IMR-90 (cell line): ENCODE data around the gene NSD2. TPM values are rescaled to one million over a fixed set of nuclear protein-coding genes. Genes with fewer than 3 reads are reported as not detected.

ENCODE experiments used
- ATAC-seq: fragments of 200-7000 bp; cut with Tn5 transposase; 2 replicates; pipeline ENCODE4 v1.9.1; 2020; ENCODE audit warnings: low read depth, mild to moderate bottlenecking, moderate library complexity
- BruUV-seq: library from RNA; stranded (reverse); fragments of 400-500 nt; replicated peaks from 2 replicates; lab custom pipeline; 2021; lab: Mats Ljungman, UMichigan
- CTCF ChIA-PET: fragments of 300-600 bp; formaldehyde crosslinking; extraction: SDS; loops from one replicate; lab custom pipeline; 2021; ENCODE audit warnings: antibody characterized with exemption; lab: Yijun Ruan, JAX
- POLR2A ChIA-PET: fragments of 300-600 bp; sonication (Branson Sonifier 250); formaldehyde crosslinking; loops from one replicate; lab custom pipeline; 2022; ENCODE audit warnings: antibody characterized with exemption; ENCODE audit not compliant: unreplicated experiment; lab: Charles Lee
- DNase-seq: peaks from one replicate; pipeline ENCODE4 v3.0.0; 2013
- H2AFZ ChIP-seq: replicated peaks from 2 replicates; pipeline ENCODE3; 2013; ENCODE audit warnings: low read length, mild to moderate bottlenecking; ENCODE audit not compliant: poor library complexity
- H2AK5ac ChIP-seq: 2 replicates; pipeline ENCODE4 v1.6.1; 2013; ENCODE audit warnings: low read depth, low read length, inconsistent platforms
- H2AK9ac ChIP-seq: replicated peaks from 2 replicates; pipeline ENCODE3; 2013; ENCODE audit warnings: mild to moderate bottlenecking, low read depth, low read length, moderate library complexity; ENCODE audit not compliant: poor library complexity
- H2BK120ac ChIP-seq: 2 replicates; pipeline ENCODE4 v1.6.1; 2013; ENCODE audit warnings: low read depth, low read length, inconsistent platforms
- H2BK15ac ChIP-seq: 3 replicates; pipeline ENCODE4 v1.6.1; 2013; ENCODE audit warnings: low read depth, low read length, inconsistent platforms
- H2BK20ac ChIP-seq: 2 replicates; pipeline ENCODE4 v1.6.1; 2013; ENCODE audit warnings: low read depth, mild to moderate bottlenecking, inconsistent platforms, low read length, moderate library complexity
- H2BK5ac ChIP-seq: 2 replicates; pipeline ENCODE4 v1.6.1; 2013; ENCODE audit warnings: mild to moderate bottlenecking, low read depth, low read length, inconsistent platforms; ENCODE audit not compliant: poor library complexity, severe bottlenecking
- H3K14ac ChIP-seq: replicated peaks from 2 replicates; pipeline ENCODE4 v1.6.1; 2013; ENCODE audit warnings: low read depth, low read length, inconsistent platforms
- H3K18ac ChIP-seq: 2 replicates; pipeline ENCODE4 v1.6.1; 2013; ENCODE audit warnings: low read depth, low read length, control low read depth
- H3K23ac ChIP-seq: 2 replicates; pipeline ENCODE4 v1.6.1; 2013; ENCODE audit warnings: low read depth, low read length, inconsistent platforms
- H3K27ac ChIP-seq: 2 replicates; pipeline ENCODE4 v1.5.1; 2013; ENCODE audit warnings: mild to moderate bottlenecking, control low read depth, low read length; ENCODE audit not compliant: insufficient read depth
- H3K27me3 ChIP-seq: 2 replicates; pipeline ENCODE4 v1.6.1; 2013; ENCODE audit warnings: low read length; ENCODE audit not compliant: control insufficient read depth, insufficient read depth
- H3K36me3 ChIP-seq: 2 replicates; pipeline ENCODE4 v1.6.1; 2013; ENCODE audit warnings: low read length, mixed read lengths; ENCODE audit not compliant: control insufficient read depth, insufficient read depth
- H3K4ac ChIP-seq: 2 replicates; pipeline ENCODE4 v1.6.1; 2013; ENCODE audit warnings: low read depth, low read length, inconsistent platforms
- H3K4me1 ChIP-seq: 2 replicates; pipeline ENCODE4 v1.6.1; 2013; ENCODE audit warnings: low read length, mixed read lengths; ENCODE audit not compliant: control insufficient read depth, insufficient read depth
- H3K4me2 ChIP-seq: 2 replicates; pipeline ENCODE4 v1.6.1; 2013; ENCODE audit warnings: low read depth, mild to moderate bottlenecking, control low read depth, low read length, moderate library complexity
- H3K4me3 ChIP-seq: 2 replicates; pipeline ENCODE4 v1.5.1; 2013; ENCODE audit warnings: low read depth, mild to moderate bottlenecking, control low read depth, low read length, moderate library complexity; ENCODE audit not compliant: insufficient read depth
- H3K56ac ChIP-seq: 2 replicates; pipeline ENCODE4 v1.6.1; 2013; ENCODE audit warnings: low read length, inconsistent platforms; ENCODE audit not compliant: insufficient read depth; ENCODE audit errors: extremely low read depth
- H3K79me1 ChIP-seq, 2 experiments: 2 replicates each; pipeline ENCODE4 v1.6.1; 2013; ENCODE audit warnings: low read length in 2 of 2, inconsistent platforms in 1 of 2, low read depth in 1 of 2
- H3K9ac ChIP-seq: 2 replicates; pipeline ENCODE4 v1.6.1; 2013; ENCODE audit warnings: low read depth, low read length, control low read depth
- H3K9me1 ChIP-seq: 2 replicates; pipeline ENCODE4 v1.6.1; 2013; ENCODE audit warnings: low read length, inconsistent platforms; ENCODE audit not compliant: insufficient read depth
- H3K9me3 ChIP-seq: 2 replicates; pipeline ENCODE4 v1.6.1; 2013; ENCODE audit warnings: low read length; ENCODE audit not compliant: control insufficient read depth, insufficient read depth
- H4K20me1 ChIP-seq: 2 replicates; pipeline ENCODE4 v1.6.1; 2013; ENCODE audit warnings: low read length, inconsistent platforms; ENCODE audit not compliant: insufficient read depth
- H4K5ac ChIP-seq: 2 replicates; pipeline ENCODE4 v1.6.1; 2013; ENCODE audit warnings: mild to moderate bottlenecking, low read depth, low read length, control low read depth
- H4K8ac ChIP-seq, 2 experiments: 2 replicates each; pipeline ENCODE4 v1.6.1; 2013; ENCODE audit warnings: low read depth in 2 of 2, low read length in 2 of 2, control low read depth in 1 of 2, inconsistent platforms in 1 of 2
- H4K91ac ChIP-seq: 2 replicates; pipeline ENCODE4 v1.6.1; 2013; ENCODE audit warnings: low read depth, low read length, inconsistent platforms; ENCODE audit not compliant: insufficient read depth
- CEBPB ChIP-seq: IDR thresholded peaks from 2 replicates; pipeline ENCODE4 v1.6.1; 2012; ENCODE audit warnings: low read depth, low read length, improper control_type of control experiment
- FOS ChIP-seq: fragments of 150-350 bp; IDR thresholded peaks from 2 replicates; pipeline ENCODE4 v1.6.1; 2016; ENCODE audit warnings: low read depth, low read length
- MAFK ChIP-seq: IDR thresholded peaks from 2 replicates; pipeline ENCODE4 v1.6.1; 2012; ENCODE audit warnings: low read depth, low read length, improper control_type of control experiment
- MAZ ChIP-seq: IDR thresholded peaks from 2 replicates; pipeline ENCODE4 v1.6.1; 2012; ENCODE audit warnings: low read depth, mild to moderate bottlenecking, low read length, improper control_type of control experiment, moderate library complexity, borderline replicate concordance
- MXI1 ChIP-seq: IDR thresholded peaks from 2 replicates; pipeline ENCODE4 v1.6.1; 2012; ENCODE audit warnings: low read depth, mild to moderate bottlenecking, low read length, moderate library complexity, borderline replicate concordance
- NFE2L2 ChIP-seq: fragments of 150-350 bp; IDR thresholded peaks from 2 replicates; pipeline ENCODE4 v1.6.1; 2016; ENCODE audit warnings: low read depth, mild to moderate bottlenecking, low read length
- SMC3 ChIP-seq: fragments of 150-350 bp; IDR thresholded peaks from 2 replicates; pipeline ENCODE4 v1.6.1; 2016; ENCODE audit warnings: low read depth, mild to moderate bottlenecking, antibody characterized with exemption, low read length, moderate library complexity
- WGBS, 2 experiments: methylation state at CpG; one replicate each; pipeline versions ENCODE4 v1.1.5 to v1.1.7; 2013; ENCODE audit warnings: missing lambda C conversion rate in 2 of 2; ENCODE audit not compliant: insufficient read length in 1 of 2; ENCODE audit errors: extremely low coverage in 2 of 2; 5-methylcytosine and 5-hydroxymethylcytosine counted together
- dilution Hi-C: fragments of 300-500 bp; cut with HindIII; formaldehyde crosslinking; loops from one replicate; pipeline ENCODE4 v1.14.3; 2018; ENCODE audit warnings: low sequenced_read_pairs; ENCODE audit not compliant: unreplicated experiment
- in situ Hi-C: fragments of 300-500 bp; cut with MboI; formaldehyde crosslinking; loops from 3 replicates; pipeline ENCODE4 v1.14.3; 2019; ENCODE audit warnings: low sequenced_read_pairs, inconsistent platforms, mixed read lengths
- intact Hi-C: fragments of 100-400 bp; cut with micrococcal nuclease; formaldehyde crosslinking; loops from 2 replicates; pipeline ENCODE4 v1.10.0; 2022
- polyA plus RNA-seq, 3 experiments: library from polyadenylated mRNA; depleted of rRNA; stranded (reverse); fragments of >200 nt; gene quantifications; 2 replicates each; pipeline ENCODE4 v1.2.3, GENCODE V29; 2012; ENCODE audit warnings: low replicate concordance in 1 of 3
- total RNA-seq: library from RNA; depleted of rRNA; stranded (reverse); fragments of >200 nt; gene quantifications from 2 replicates; pipeline ENCODE4 v1.2.3, GENCODE V29; 2012
- TF ChIP-seq, protein P1 (sequence below): conservative IDR thresholded peaks from 2 replicates; pipeline ENCODE4 v1.5.1; 2012; ENCODE audit warnings: mild to moderate bottlenecking, low read depth, low read length, improper control_type of control experiment
- TF ChIP-seq, protein P2 (sequence below): fragments of 150-350 bp; IDR thresholded peaks from 2 replicates; pipeline ENCODE4 v1.6.1; 2017; ENCODE audit warnings: mild to moderate bottlenecking, antibody characterized with exemption, low read length, low read depth

Gene NSD2
- total and polyA plus RNA-seq, 2 of the 4 experiments (the other 2 are of a cell fraction) = 35.9 to 68.1 TPM

DNA sequence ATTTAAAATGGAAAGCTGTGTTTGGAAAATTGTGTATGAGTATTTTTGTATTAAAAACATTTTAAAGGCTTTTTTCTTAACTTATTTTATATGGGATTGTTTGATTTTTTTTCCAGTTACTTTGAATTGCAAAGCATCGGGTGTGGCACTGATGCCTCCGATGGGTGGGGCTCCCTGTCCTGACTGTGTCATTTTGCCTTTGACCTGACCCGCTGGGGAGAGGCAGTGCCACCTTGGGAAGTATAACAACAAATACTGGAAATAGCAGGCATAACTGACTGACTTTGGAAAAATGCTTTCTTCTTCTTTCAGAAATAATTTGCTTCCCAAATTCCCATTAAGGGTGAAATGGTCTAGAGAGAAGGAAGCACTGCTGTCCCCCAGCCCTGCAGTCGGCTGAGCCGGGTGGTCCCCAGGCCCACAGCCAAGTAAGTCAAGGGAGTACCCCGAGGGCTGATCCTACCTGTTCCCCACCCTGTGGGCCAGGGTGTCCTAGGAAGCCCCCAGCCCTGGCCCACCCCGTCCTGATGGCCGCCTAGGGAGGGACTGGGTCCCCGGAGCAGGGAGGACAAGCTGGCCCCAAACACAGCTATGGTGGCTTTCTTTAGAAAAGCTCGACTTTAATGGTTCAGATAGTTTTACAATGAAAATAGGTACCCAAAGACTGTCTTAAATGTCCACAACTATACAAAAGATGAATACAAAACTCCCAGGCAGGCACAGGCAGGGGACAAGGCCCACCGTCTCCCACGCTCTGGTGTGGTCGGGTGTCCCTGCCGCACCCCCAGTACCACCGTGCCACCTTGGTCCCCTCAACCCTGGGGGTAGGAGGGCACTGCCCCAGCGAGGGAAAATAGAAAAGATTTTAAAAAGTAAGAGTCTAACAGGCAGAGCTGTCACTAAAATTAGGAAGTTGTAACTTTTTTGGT is 111.2 kb downstream of the NSD2 start:
- no TSS peak for BruUV-seq
- no CpG with 5 or more reads among the region's 16 CpGs for WGBS, 2 experiments
- Histone ChIP-seq H3K9me3 (no peaks in the 10 kb centered on the region), H4K20me1 (peaks cover 8% of the 10 kb centered on the region), H3K9me1 (no peaks in the 10 kb centered on the region; the same call in 1 of the 2 replicates), H3K4ac (no peak overlapping the region), H2BK120ac (no peak overlapping the region), H3K27ac (no peak overlapping the region), H3K4me3 (no peak overlapping the region), H2BK5ac (no peak overlapping the region), H3K36me3 (peaks cover 78% of the 10 kb centered on the region), H2BK15ac (no peak overlapping the region), H4K91ac (no peak overlapping the region), H3K23ac (no peak overlapping the region), H3K14ac (no peak overlapping the region), H3K27me3 (no peaks in the 10 kb centered on the region), H4K8ac (no peak overlapping the region), H3K18ac (no peak overlapping the region), H2AK5ac (no peak overlapping the region), H3K79me1 (peaks cover 0 to 16% of the 10 kb centered on the region in 2 experiments; a peak in 2 of 4 replicates), H2AK9ac (no peak overlapping the region), H2AFZ (no peak overlapping the region), H2BK20ac (no peak overlapping the region), H3K9ac (no peak overlapping the region), H3K56ac (no peak overlapping the region), H4K5ac (no peak overlapping the region), H3K4me1 (no peaks in the 10 kb centered on the region), H3K4me2 (no peak overlapping the region)
- CTCF ChIA-PET = no interaction called here
- POLR2A ChIA-PET = no interaction called here
- intact Hi-C loops (no loop called here), dilution Hi-C loops (no loop called here), in situ Hi-C loops (no loop called here)
- no peak for DNase-seq
- no peak for ATAC-seq
- no peak for TF ChIP-seq SMC3
- no peak for TF ChIP-seq MAFK
- TF ChIP-seq, protein P1, sequence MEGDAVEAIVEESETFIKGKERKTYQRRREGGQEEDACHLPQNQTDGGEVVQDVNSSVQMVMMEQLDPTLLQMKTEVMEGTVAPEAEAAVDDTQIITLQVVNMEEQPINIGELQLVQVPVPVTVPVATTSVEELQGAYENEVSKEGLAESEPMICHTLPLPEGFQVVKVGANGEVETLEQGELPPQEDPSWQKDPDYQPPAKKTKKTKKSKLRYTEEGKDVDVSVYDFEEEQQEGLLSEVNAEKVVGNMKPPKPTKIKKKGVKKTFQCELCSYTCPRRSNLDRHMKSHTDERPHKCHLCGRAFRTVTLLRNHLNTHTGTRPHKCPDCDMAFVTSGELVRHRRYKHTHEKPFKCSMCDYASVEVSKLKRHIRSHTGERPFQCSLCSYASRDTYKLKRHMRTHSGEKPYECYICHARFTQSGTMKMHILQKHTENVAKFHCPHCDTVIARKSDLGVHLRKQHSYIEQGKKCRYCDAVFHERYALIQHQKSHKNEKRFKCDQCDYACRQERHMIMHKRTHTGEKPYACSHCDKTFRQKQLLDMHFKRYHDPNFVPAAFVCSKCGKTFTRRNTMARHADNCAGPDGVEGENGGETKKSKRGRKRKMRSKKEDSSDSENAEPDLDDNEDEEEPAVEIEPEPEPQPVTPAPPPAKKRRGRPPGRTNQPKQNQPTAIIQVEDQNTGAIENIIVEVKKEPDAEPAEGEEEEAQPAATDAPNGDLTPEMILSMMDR = no peak
- TF ChIP-seq, protein P2, sequence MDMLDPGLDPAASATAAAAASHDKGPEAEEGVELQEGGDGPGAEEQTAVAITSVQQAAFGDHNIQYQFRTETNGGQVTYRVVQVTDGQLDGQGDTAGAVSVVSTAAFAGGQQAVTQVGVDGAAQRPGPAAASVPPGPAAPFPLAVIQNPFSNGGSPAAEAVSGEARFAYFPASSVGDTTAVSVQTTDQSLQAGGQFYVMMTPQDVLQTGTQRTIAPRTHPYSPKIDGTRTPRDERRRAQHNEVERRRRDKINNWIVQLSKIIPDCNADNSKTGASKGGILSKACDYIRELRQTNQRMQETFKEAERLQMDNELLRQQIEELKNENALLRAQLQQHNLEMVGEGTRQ = no peak
- TF ChIP-seq MXI1 = no peak
- no peak for TF ChIP-seq MAZ
- no peak for TF ChIP-seq NFE2L2
- no peak for TF ChIP-seq CEBPB
- no peak for TF ChIP-seq FOS
